Liver (tissue), 3 donors: ENCODE measurements around the gene C2orf49.

Source experiments
- GABPA ChIP-seq, 2 donors: IDR thresholded peaks in 1 of 2; conservative IDR thresholded peaks in 1 of 2; 2 replicates each; pipeline ENCODE4 v1.6.1; 2016; ENCODE audit warnings: antibody characterized with exemption in 2 of 2, mild to moderate bottlenecking in 1 of 2, moderate library complexity in 1 of 2
- RAD21 ChIP-seq, 2 donors: IDR thresholded peaks; 2 replicates each; pipeline ENCODE4 v1.6.1; 2016; ENCODE audit warnings: antibody characterized with exemption in 2 of 2, mild to moderate bottlenecking in 2 of 2
- YY1 ChIP-seq: IDR thresholded peaks from 2 replicates; pipeline ENCODE4 v1.6.1; 2016; ENCODE audit warnings: antibody characterized with exemption, mild to moderate bottlenecking
- TF ChIP-seq, protein P1 (sequence below): IDR thresholded peaks from 2 replicates; pipeline ENCODE4 v1.6.1; 2016; ENCODE audit warnings: antibody characterized with exemption, mild to moderate bottlenecking
- TF ChIP-seq, protein P2 (sequence below): fragments of 150-350 bp; IDR thresholded peaks from 2 replicates; pipeline ENCODE4 v1.5.1; 2017; ENCODE audit warnings: improper control_type of control experiment, low read depth, low read length; ENCODE audit not compliant: missing input control
- donor health status: healthy.
- donor health status: healthy.

DNA sequence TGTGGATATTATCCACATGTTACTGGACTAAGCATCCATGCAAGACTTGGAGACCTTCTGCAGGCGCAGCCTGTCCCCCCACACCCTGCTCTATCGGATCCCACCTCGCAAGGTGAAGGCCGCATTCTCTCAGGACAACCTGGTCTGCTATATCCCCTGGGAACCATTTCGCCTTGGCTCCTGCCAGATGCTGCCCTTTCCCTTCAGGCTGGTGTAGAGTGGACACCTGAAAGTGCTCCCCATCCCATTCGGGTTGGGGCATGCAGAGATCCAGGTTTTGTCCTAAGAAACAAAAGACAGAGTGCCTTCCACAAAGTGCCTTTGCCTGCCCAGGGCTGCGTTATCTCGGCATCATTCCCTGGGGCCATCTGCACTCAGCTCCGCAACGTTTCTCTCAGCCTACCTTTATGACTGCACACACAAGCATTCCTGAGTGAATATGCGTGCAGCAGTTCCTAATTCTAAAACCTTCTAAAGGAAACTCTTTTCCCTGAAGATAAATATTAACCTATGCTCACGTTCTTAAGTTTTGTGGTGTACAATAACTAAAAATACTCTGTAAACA, 41.0 kb downstream of the C2orf49 start:
- no peak for TF ChIP-seq YY1
- TF ChIP-seq, protein P1, sequence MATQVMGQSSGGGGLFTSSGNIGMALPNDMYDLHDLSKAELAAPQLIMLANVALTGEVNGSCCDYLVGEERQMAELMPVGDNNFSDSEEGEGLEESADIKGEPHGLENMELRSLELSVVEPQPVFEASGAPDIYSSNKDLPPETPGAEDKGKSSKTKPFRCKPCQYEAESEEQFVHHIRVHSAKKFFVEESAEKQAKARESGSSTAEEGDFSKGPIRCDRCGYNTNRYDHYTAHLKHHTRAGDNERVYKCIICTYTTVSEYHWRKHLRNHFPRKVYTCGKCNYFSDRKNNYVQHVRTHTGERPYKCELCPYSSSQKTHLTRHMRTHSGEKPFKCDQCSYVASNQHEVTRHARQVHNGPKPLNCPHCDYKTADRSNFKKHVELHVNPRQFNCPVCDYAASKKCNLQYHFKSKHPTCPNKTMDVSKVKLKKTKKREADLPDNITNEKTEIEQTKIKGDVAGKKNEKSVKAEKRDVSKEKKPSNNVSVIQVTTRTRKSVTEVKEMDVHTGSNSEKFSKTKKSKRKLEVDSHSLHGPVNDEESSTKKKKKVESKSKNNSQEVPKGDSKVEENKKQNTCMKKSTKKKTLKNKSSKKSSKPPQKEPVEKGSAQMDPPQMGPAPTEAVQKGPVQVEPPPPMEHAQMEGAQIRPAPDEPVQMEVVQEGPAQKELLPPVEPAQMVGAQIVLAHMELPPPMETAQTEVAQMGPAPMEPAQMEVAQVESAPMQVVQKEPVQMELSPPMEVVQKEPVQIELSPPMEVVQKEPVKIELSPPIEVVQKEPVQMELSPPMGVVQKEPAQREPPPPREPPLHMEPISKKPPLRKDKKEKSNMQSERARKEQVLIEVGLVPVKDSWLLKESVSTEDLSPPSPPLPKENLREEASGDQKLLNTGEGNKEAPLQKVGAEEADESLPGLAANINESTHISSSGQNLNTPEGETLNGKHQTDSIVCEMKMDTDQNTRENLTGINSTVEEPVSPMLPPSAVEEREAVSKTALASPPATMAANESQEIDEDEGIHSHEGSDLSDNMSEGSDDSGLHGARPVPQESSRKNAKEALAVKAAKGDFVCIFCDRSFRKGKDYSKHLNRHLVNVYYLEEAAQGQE, result no peak
- TF ChIP-seq, protein P2, sequence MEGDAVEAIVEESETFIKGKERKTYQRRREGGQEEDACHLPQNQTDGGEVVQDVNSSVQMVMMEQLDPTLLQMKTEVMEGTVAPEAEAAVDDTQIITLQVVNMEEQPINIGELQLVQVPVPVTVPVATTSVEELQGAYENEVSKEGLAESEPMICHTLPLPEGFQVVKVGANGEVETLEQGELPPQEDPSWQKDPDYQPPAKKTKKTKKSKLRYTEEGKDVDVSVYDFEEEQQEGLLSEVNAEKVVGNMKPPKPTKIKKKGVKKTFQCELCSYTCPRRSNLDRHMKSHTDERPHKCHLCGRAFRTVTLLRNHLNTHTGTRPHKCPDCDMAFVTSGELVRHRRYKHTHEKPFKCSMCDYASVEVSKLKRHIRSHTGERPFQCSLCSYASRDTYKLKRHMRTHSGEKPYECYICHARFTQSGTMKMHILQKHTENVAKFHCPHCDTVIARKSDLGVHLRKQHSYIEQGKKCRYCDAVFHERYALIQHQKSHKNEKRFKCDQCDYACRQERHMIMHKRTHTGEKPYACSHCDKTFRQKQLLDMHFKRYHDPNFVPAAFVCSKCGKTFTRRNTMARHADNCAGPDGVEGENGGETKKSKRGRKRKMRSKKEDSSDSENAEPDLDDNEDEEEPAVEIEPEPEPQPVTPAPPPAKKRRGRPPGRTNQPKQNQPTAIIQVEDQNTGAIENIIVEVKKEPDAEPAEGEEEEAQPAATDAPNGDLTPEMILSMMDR, result no peak
- TF ChIP-seq GABPA (IDR thresholded peaks at IDR 0.05 in 1 of 2, conservative IDR thresholded peaks at IDR 0.05 in 1 of 2), result no peak
- no peak for TF ChIP-seq RAD21 (IDR thresholded peaks at IDR 0.05)
